Ascending aorta (tissue), 2 donors: Measurements from ENCODE around the gene DIP2C. TPM values are rescaled to one million over a fixed set of nuclear protein-coding genes. Genes with fewer than 3 reads are reported as not detected.
A peak's percentile ranks its signal among the peaks of the same experiment; 100 is the strongest.
"Not testable (repeated sequence)": the region's sequence is repeated elsewhere in the genome, so short reads cannot be mapped to it uniquely, and the experiment has no call there.

Source experiments
- DNase-seq, 2 donors: peaks; one replicate each; pipeline ENCODE4 v3.0.0-alpha.2; 2019; ENCODE audit warnings: low spot score in 2 of 2
- H3K27ac ChIP-seq, 2 donors: fragments of 200-600 bp; sonication (generic); one replicate each; pipeline ENCODE4 v1.5.1; 2016 to 2017; ENCODE audit warnings: mild to moderate bottlenecking in 1 of 2
- H3K27me3 ChIP-seq: fragments of 200-600 bp; sonication (generic); one replicate; pipeline ENCODE4 v1.5.1; 2017
- H3K36me3 ChIP-seq, 2 donors: fragments of 200-600 bp; sonication (generic); one replicate each; pipeline ENCODE4 v1.5.1; 2016
- H3K4me1 ChIP-seq, 2 donors: fragments of 200-600 bp; sonication (generic); one replicate each; pipeline ENCODE4 v1.5.1; 2016 to 2017; ENCODE audit warnings: mild to moderate bottlenecking in 1 of 2
- H3K4me3 ChIP-seq, 2 donors: fragments of 200-600 bp; sonication (generic); one replicate each; pipeline ENCODE4 v1.5.1; 2016 to 2017; ENCODE audit warnings: mild to moderate bottlenecking in 1 of 2
- H3K9me3 ChIP-seq, 2 donors: fragments of 200-600 bp; sonication (generic); one replicate each; pipeline ENCODE4 v1.5.1; 2016
- CTCF ChIP-seq, 3 experiments: fragments of 200-600 bp in 2 of 3; fragments of 450-650 bp in 1 of 3; sonication (generic) in 2 of 3; IDR thresholded peaks; one replicate each; pipeline ENCODE4 v1.5.1; 2016 to 2019; ENCODE audit warnings: antibody characterized with exemption in 3 of 3, mild to moderate bottlenecking in 1 of 3, moderate library complexity in 1 of 3
- intact Hi-C: fragments of 100-400 bp; cut with DNase I; formaldehyde crosslinking; loops from one replicate; pipeline ENCODE4 v1.15.1; 2023
- total RNA-seq: library from RNA; depleted of rRNA; stranded (reverse); fragments of >200 nt; gene quantifications from one replicate; pipeline ENCODE4 v1.1.0, GENCODE V29; 2016

DIP2C gene
- total RNA-seq, 1 donor from 2014 or later: 14.7 TPM

GRCh38 chr10:514137-514671, 175.3 kb downstream of the DIP2C start:
- no peaks in the 10 kb centered on the region for H3K9me3 ChIP-seq
- H3K27me3 ChIP-seq: no peaks in the 10 kb centered on the region
- H3K4me1 ChIP-seq: peaks cover 3 to 8% of the 10 kb centered on the region in 2 donors
- H3K4me3 ChIP-seq: no peak overlapping the region
- H3K27ac ChIP-seq: no peak overlapping the region
- H3K36me3 ChIP-seq: no peaks in the 10 kb centered on the region
- TF ChIP-seq CTCF (IDR thresholded peaks at IDR 0.05): no peak
- DNase-seq: peak in 1 of 2 donors; percentile 65
- intact Hi-C loops: loop anchor here (5.0 kb wide), 3 partner anchors 153 to 543 kb away; partner anchors contain the start of gene WDR37

- Histone ChIP-seq H3K27ac (no peak overlapping the region), H3K4me1 (peaks cover 3 to 8% of the 10 kb centered on the region in 2 donors)
- peak in 1 of 2 donors; percentile 52 for DNase-seq
Observed at GRCh38 chr10:513393-513792, 176.1 kb downstream of the DIP2C start.

GRCh38 chr10:512661-513060, 176.8 kb downstream of the DIP2C start:
- not testable (repeated sequence) for H3K9me3 ChIP-seq, H3K4me1 ChIP-seq, DNase-seq, H3K36me3 ChIP-seq, H3K4me3 ChIP-seq, H3K27ac ChIP-seq, H3K27me3 ChIP-seq
- intact Hi-C loops: loop anchor here (5.0 kb wide), 3 partner anchors 155 to 545 kb away; partner anchors contain the start of gene WDR37

More at GRCh38 chr10:513393-513792, 176.1 kb downstream of the DIP2C start:
- H3K4me3 ChIP-seq: no peak overlapping the region
- H3K36me3 ChIP-seq: no peaks in the 10 kb centered on the region
- no peak for TF ChIP-seq CTCF (IDR thresholded peaks at IDR 0.05)
- no peaks in the 10 kb centered on the region for H3K9me3 ChIP-seq
- intact Hi-C loops: loop anchor here (5.0 kb wide), 3 partner anchors 154 to 544 kb away; partner anchors contain the start of gene WDR37
- H3K27me3 ChIP-seq: no peaks in the 10 kb centered on the region

- DNase-seq: peak in 1 of 2 donors; percentile 54
- Histone ChIP-seq H3K4me3 (no peak overlapping the region), H3K9me3 (no peaks in the 10 kb centered on the region), H3K4me1 (peaks cover 3 to 8% of the 10 kb centered on the region in 2 donors), H3K27ac (no peak overlapping the region), H3K36me3 (peaks cover 0 to 4% of the 10 kb centered on the region in 2 donors), H3K27me3 (no peaks in the 10 kb centered on the region)
- no peak for TF ChIP-seq CTCF (IDR thresholded peaks at IDR 0.05)
- intact Hi-C loops: loop anchor here (1.0 to 5.0 kb wide), 5 partner anchors 155 to 545 kb away; partner anchors contain the start of genes DIP2C and WDR37
Observed at GRCh38 chr10:511849-512191, 177.6 kb downstream of the DIP2C start.

- no peak overlapping the region for H3K4me3 ChIP-seq
- H3K4me1 ChIP-seq: peaks cover 3 to 8% of the 10 kb centered on the region in 2 donors
- peak; percentile 65 to 95 for DNase-seq
- peak; percentile 93 to 96 (median 96) for TF ChIP-seq CTCF (IDR thresholded peaks at IDR 0.05)
- no peaks in the 10 kb centered on the region for H3K27me3 ChIP-seq
- peak overlapping the region; percentile 17 to 19 for H3K27ac ChIP-seq
- intact Hi-C loops: loop anchor here (1.0 to 5.0 kb wide), 5 partner anchors 156 to 546 kb away; partner anchors contain the start of genes DIP2C and WDR37
- H3K36me3 ChIP-seq: peaks cover 0 to 4% of the 10 kb centered on the region in 2 donors
- no peaks in the 10 kb centered on the region for H3K9me3 ChIP-seq
Observed at GRCh38 chr10:511101-511848, 178.2 kb downstream of the DIP2C start.

- peak in 1 of 2 donors; percentile 60 for DNase-seq
- Histone ChIP-seq H3K9me3 (no peaks in the 10 kb centered on the region), H3K36me3 (peaks cover 0 to 4% of the 10 kb centered on the region in 2 donors), H3K4me1 (peaks cover 3 to 8% of the 10 kb centered on the region in 2 donors), H3K4me3 (peak overlapping the region in 1 of 2 donors; percentile 25), H3K27me3 (no peaks in the 10 kb centered on the region), H3K27ac (peak overlapping the region; percentile 17 to 19)
- intact Hi-C loops: loop anchor here (5.0 kb wide), 3 partner anchors 157 to 547 kb away; partner anchors contain the start of gene WDR37
- no peak for TF ChIP-seq CTCF (IDR thresholded peaks at IDR 0.05)
Observed at GRCh38 chr10:510415-510881, 179.0 kb downstream of the DIP2C start.
